ES-I3 (cell line): ENCODE results near the gene TNPO3.
"Not testable (repeated sequence)": the region's sequence is repeated elsewhere in the genome, so short reads cannot be mapped to it uniquely, and the experiment has no call there.

Experiments used
- H3K36me3 ChIP-seq: 2 replicates; pipeline ENCODE4 v1.6.1; 2013; ENCODE audit warnings: mild to moderate bottlenecking, low read length, control low read depth, moderate library complexity; ENCODE audit not compliant: insufficient read depth
- H3K4me1 ChIP-seq: 2 replicates; pipeline ENCODE4 v1.6.1; 2013; ENCODE audit warnings: mild to moderate bottlenecking, control low read depth, low read length; ENCODE audit not compliant: insufficient read depth
- H3K9ac ChIP-seq: 2 replicates; pipeline ENCODE4 v1.6.1; 2013; ENCODE audit warnings: low read depth, mild to moderate bottlenecking, low read length, moderate library complexity
- H3K9me3 ChIP-seq: 2 replicates; pipeline ENCODE4 v1.6.1; 2013; ENCODE audit warnings: mild to moderate bottlenecking, low read length, moderate library complexity; ENCODE audit not compliant: control insufficient read depth, insufficient read depth

Gene TNPO3

GRCh38 chr7:128915841-128916642 is 138.9 kb downstream of the TNPO3 start:
- Histone ChIP-seq H3K4me1 (peaks cover 20% of the 10 kb centered on the region), H3K9me3 (no peaks in the 10 kb centered on the region), H3K9ac (no peak overlapping the region; the same call in 1 of the 2 replicates), H3K36me3 (no peaks in the 10 kb centered on the region)

- Histone ChIP-seq H3K9ac (no peak overlapping the region; the same call in 1 of the 2 replicates), H3K4me1 (peaks cover 20% of the 10 kb centered on the region), H3K36me3 (no peaks in the 10 kb centered on the region)
These were observed 139.6 kb downstream of the TNPO3 start for GRCh38 chr7:128915271-128915819.

GRCh38 chr7:128914566-128915151 is 140.3 kb downstream of the TNPO3 start:
- peaks cover 20% of the 10 kb centered on the region for H3K4me1 ChIP-seq
- no peak overlapping the region for H3K9ac ChIP-seq

More at GRCh38 chr7:128915271-128915819, 139.6 kb downstream of the TNPO3 start:
- H3K9me3 ChIP-seq = no peaks in the 10 kb centered on the region

GRCh38 chr7:128913870-128914565 is 140.9 kb downstream of the TNPO3 start:
- Histone ChIP-seq H3K9ac (no peak overlapping the region), H3K9me3 (no peaks in the 10 kb centered on the region), H3K4me1 (peaks cover 25% of the 10 kb centered on the region), H3K36me3 (no peaks in the 10 kb centered on the region)

More at GRCh38 chr7:128914566-128915151, 140.3 kb downstream of the TNPO3 start:
- no peaks in the 10 kb centered on the region for H3K36me3 ChIP-seq
- H3K9me3 ChIP-seq = no peaks in the 10 kb centered on the region

- not testable (repeated sequence) for H3K36me3 ChIP-seq, H3K9me3 ChIP-seq, H3K9ac ChIP-seq
- H3K4me1 ChIP-seq = peaks cover 26% of the 10 kb centered on the region
These were observed 142.0 kb downstream of the TNPO3 start for GRCh38 chr7:128912709-128913495.

GRCh38 chr7:128912281-128912680 is 142.6 kb downstream of the TNPO3 start:
- Histone ChIP-seq H3K9ac (no peak overlapping the region), H3K9me3 (no peaks in the 10 kb centered on the region), H3K36me3 (no peaks in the 10 kb centered on the region), H3K4me1 (peaks cover 26% of the 10 kb centered on the region)

- Histone ChIP-seq H3K9ac (no peak overlapping the region), H3K9me3 (no peaks in the 10 kb centered on the region), H3K4me1 (peaks cover 26% of the 10 kb centered on the region), H3K36me3 (no peaks in the 10 kb centered on the region)
These were observed 143.4 kb downstream of the TNPO3 start for GRCh38 chr7:128911423-128912031.

GRCh38 chr7:128910569-128910945 is 144.4 kb downstream of the TNPO3 start, which contains the start of gene KCP:
TSS of gene KCP (minus strand) at chr7:128910709. CDS start at chr7:128910676, 33 bp downstream.
- no peaks in the 10 kb centered on the region for H3K36me3 ChIP-seq
- H3K9ac ChIP-seq = peak within 1 kb of the TSS; percentile 68; the same call in 1 of the 2 replicates
- H3K4me1 ChIP-seq = peaks cover 26% of the 10 kb centered on the region
- no peaks in the 10 kb centered on the region for H3K9me3 ChIP-seq

GRCh38 chr7:128909625-128910568 is 145.0 kb downstream of the TNPO3 start:
- no peaks in the 10 kb centered on the region for H3K9me3 ChIP-seq
- H3K36me3 ChIP-seq = no peaks in the 10 kb centered on the region
- H3K4me1 ChIP-seq = peaks cover 26% of the 10 kb centered on the region
- H3K9ac ChIP-seq = peak overlapping the region; percentile 68; the same call in 1 of the 2 replicates

- H3K4me1 ChIP-seq = peaks cover 27% of the 10 kb centered on the region
- no peaks in the 10 kb centered on the region for H3K36me3 ChIP-seq
- H3K9me3 ChIP-seq = no peaks in the 10 kb centered on the region
- peak overlapping the region; percentile 68; the same call in 1 of the 2 replicates for H3K9ac ChIP-seq
These were observed 145.9 kb downstream of the TNPO3 start for GRCh38 chr7:128908750-128909624.

GRCh38 chr7:128906766-128907559 is 147.9 kb downstream of the TNPO3 start:
- Histone ChIP-seq H3K9me3 (no peaks in the 10 kb centered on the region), H3K36me3 (no peaks in the 10 kb centered on the region), H3K9ac (no peak overlapping the region), H3K4me1 (peaks cover 24% of the 10 kb centered on the region)
